Endothelial cell of umbilical vein (primary cell): ENCODE data around the gene CDC42EP4. TPM values are rescaled to one million over a fixed set of nuclear protein-coding genes. Genes with fewer than 3 reads are reported as not detected.

ENCODE experiments used
- BruUV-seq: library from RNA; stranded (reverse); fragments of 400-500 nt; replicated peaks from 2 replicates; lab custom pipeline; 2021; lab: Mats Ljungman, UMichigan
- CTCF ChIA-PET: fragments of 300-600, 350-600 bp; sonication (Branson Sonifier 250); formaldehyde crosslinking; loops from one replicate; lab custom pipeline; 2021; ENCODE audit warnings: antibody characterized with exemption, inconsistent platforms; lab: Charles Lee
- POLR2A ChIA-PET: fragments of 300-600, 350-600 bp; sonication (Branson Sonifier 250); formaldehyde crosslinking; loops from one replicate; lab custom pipeline; 2021; ENCODE audit warnings: antibody characterized with exemption, inconsistent platforms; lab: Charles Lee
- DNase-seq: peaks from one replicate; pipeline ENCODE4 v3.0.0-alpha.2; 2011; ENCODE audit warnings: low read depth, low spot score
- FAIRE-seq: peaks from 2 replicates; lab custom pipeline; 2011; peaks lifted over from hg19 to GRCh38; lab: Jason Lieb, UNC
- H2AFZ ChIP-seq: 2 replicates; pipeline ENCODE4 v1.6.0; 2012; ENCODE audit warnings: low read depth, low read length, control low read depth, inconsistent platforms
- H3K27ac ChIP-seq: 2 replicates; pipeline ENCODE4 v1.5.1; 2011; ENCODE audit warnings: low read depth, mild to moderate bottlenecking, control low read depth, low read length, moderate library complexity; ENCODE audit not compliant: insufficient read depth
- H3K27me3 ChIP-seq, 2 experiments: 2 replicates each; pipeline versions ENCODE4 v1.6.0 to v1.6.1; 2011; ENCODE audit warnings: low read length in 2 of 2, mixed read lengths in 1 of 2; ENCODE audit not compliant: control insufficient read depth in 2 of 2, insufficient read depth in 2 of 2
- H3K36me3 ChIP-seq, 2 experiments: 2 replicates in 1 of 2; 3 replicates in 1 of 2; pipeline ENCODE4 v1.5.1; 2011; ENCODE audit warnings: low read length in 2 of 2, mild to moderate bottlenecking in 1 of 2, moderate library complexity in 1 of 2; ENCODE audit not compliant: control insufficient read depth in 2 of 2, insufficient read depth in 2 of 2; ENCODE audit errors: extremely low read depth in 1 of 2
- H3K4me1 ChIP-seq: 3 replicates; pipeline ENCODE4 v1.5.1; 2011; ENCODE audit warnings: mild to moderate bottlenecking, low read length; ENCODE audit not compliant: control insufficient read depth, insufficient read depth; ENCODE audit errors: extremely low read depth
- H3K4me2 ChIP-seq: 2 replicates; pipeline ENCODE4 v1.6.1; 2011; ENCODE audit warnings: low read length, control low read depth, mixed read lengths; ENCODE audit not compliant: insufficient read depth
- H3K4me3 ChIP-seq, 3 experiments: fragments of 200-600 bp in 1 of 3; sonication (generic), shearing (Covaris generic) in 1 of 3; replicated peaks in 1 of 3; 2 replicates each; pipeline ENCODE4 v1.5.1; 2011 to 2016; ENCODE audit warnings: control low read depth in 3 of 3, low read length in 3 of 3, mild to moderate bottlenecking in 2 of 3, inconsistent platforms in 1 of 3, low read depth in 1 of 3, moderate library complexity in 1 of 3; ENCODE audit not compliant: insufficient read depth in 1 of 3
- H3K79me2 ChIP-seq: 2 replicates; pipeline ENCODE4 v1.6.0; 2012; ENCODE audit warnings: low read length, inconsistent platforms; ENCODE audit not compliant: control insufficient read depth, insufficient read depth
- H3K9ac ChIP-seq: replicated peaks from 2 replicates; pipeline ENCODE3; 2011; ENCODE audit warnings: low read length, control low read depth; ENCODE audit not compliant: insufficient read depth; ENCODE audit errors: extremely low read depth
- H3K9me1 ChIP-seq: replicated peaks from 3 replicates; pipeline ENCODE4 v1.6.0; 2011; ENCODE audit warnings: mild to moderate bottlenecking, low read length; ENCODE audit not compliant: control insufficient read depth, insufficient read depth; ENCODE audit errors: extremely low read depth
- H3K9me3 ChIP-seq: replicated peaks from 2 replicates; pipeline ENCODE4 v1.5.1; 2012; ENCODE audit warnings: low read length, inconsistent platforms; ENCODE audit not compliant: control insufficient read depth, insufficient read depth
- H4K20me1 ChIP-seq: replicated peaks from 2 replicates; pipeline ENCODE3; 2011; ENCODE audit warnings: mild to moderate bottlenecking, low read length; ENCODE audit not compliant: control insufficient read depth, insufficient read depth; ENCODE audit errors: extremely low read depth
- EZH2 ChIP-seq: IDR thresholded peaks from 2 replicates; pipeline ENCODE4 v1.6.1; 2012; ENCODE audit warnings: borderline replicate concordance, low read depth, mild to moderate bottlenecking, moderate library complexity, low read length, inconsistent platforms; ENCODE audit not compliant: severe bottlenecking
- FOS ChIP-seq: IDR thresholded peaks from 2 replicates; pipeline ENCODE4 v1.6.1; 2011; ENCODE audit warnings: mild to moderate bottlenecking, low read length, moderate library complexity, borderline replicate concordance; ENCODE audit not compliant: insufficient read depth
- GATA2 ChIP-seq: IDR thresholded peaks from 2 replicates; pipeline ENCODE4 v1.7.0; 2011; ENCODE audit warnings: low read depth, mild to moderate bottlenecking, moderate library complexity, mixed read lengths, low read length; ENCODE audit not compliant: insufficient read length, insufficient read depth
- JUN ChIP-seq: IDR thresholded peaks from 2 replicates; pipeline ENCODE4 v1.6.1; 2011; ENCODE audit warnings: borderline replicate concordance, low read depth; ENCODE audit not compliant: insufficient read length, insufficient read depth
- MYC ChIP-seq: IDR thresholded peaks from one replicate; pipeline ENCODE4 v1.6.1; 2011; ENCODE audit warnings: mild to moderate bottlenecking, low read depth, low read length
- POLR2A ChIP-seq: IDR thresholded peaks from 2 replicates; pipeline ENCODE4 v1.6.1; 2012; ENCODE audit warnings: low read depth, mild to moderate bottlenecking, control low read depth, low read length
- POLR2AphosphoS5 ChIP-seq: IDR thresholded peaks from 2 replicates; pipeline ENCODE4 v1.6.1; 2012; ENCODE audit warnings: low read depth, mild to moderate bottlenecking, control low read depth, low read length, moderate library complexity; ENCODE audit not compliant: insufficient read depth
- dilution Hi-C: fragments of 300-500 bp; cut with MboI; formaldehyde crosslinking; loops from one replicate; pipeline ENCODE4 v1.15.0; 2019; ENCODE audit warnings: low sequenced_read_pairs; ENCODE audit not compliant: extremely low pct_ligation_motif_present
- intact Hi-C: fragments of 100-400 bp; cut with micrococcal nuclease; formaldehyde crosslinking; loops from one replicate; pipeline ENCODE4 v1.10.0; 2022
- polyA plus RNA-seq, 4 experiments: library from polyadenylated mRNA; depleted of rRNA in 3 of 4; stranded (reverse) in 3 of 4; unstranded in 1 of 4; fragments of >200 nt; gene quantifications; 2 replicates each; pipeline versions ENCODE4 v1.2.1 to v1.2.3, GENCODE V29; 2011 to 2012; ENCODE audit warnings: missing spikeins in 1 of 4
- total RNA-seq: library from RNA; stranded (reverse); gene quantifications from 2 replicates; pipeline ENCODE4 v1.2.3, GENCODE V29; 2021
- TF ChIP-seq, protein P1 (sequence below), 2 donors: IDR thresholded peaks; 1 replicate in 1 of 2; 2 replicates in 1 of 2; pipeline ENCODE4 v1.5.1; 2011; ENCODE audit warnings: low read length in 2 of 2, mild to moderate bottlenecking in 2 of 2, moderate library complexity in 2 of 2, control low read depth in 1 of 2, inconsistent platforms in 1 of 2, low read depth in 1 of 2; ENCODE audit not compliant: insufficient read depth in 1 of 2; ENCODE audit errors: extremely low read depth in 1 of 2
- TF ChIP-seq, protein P2 (sequence below): IDR thresholded peaks from 2 replicates; pipeline ENCODE4 v1.6.1; 2011; ENCODE audit not compliant: insufficient read depth, insufficient read length

CDC42EP4 gene
- total and polyA plus RNA-seq, 2 donors (not counting 3 experiments of a cell fraction or from before 2014, with no cell fraction given) = 11.4 to 19.6 TPM

DNA sequence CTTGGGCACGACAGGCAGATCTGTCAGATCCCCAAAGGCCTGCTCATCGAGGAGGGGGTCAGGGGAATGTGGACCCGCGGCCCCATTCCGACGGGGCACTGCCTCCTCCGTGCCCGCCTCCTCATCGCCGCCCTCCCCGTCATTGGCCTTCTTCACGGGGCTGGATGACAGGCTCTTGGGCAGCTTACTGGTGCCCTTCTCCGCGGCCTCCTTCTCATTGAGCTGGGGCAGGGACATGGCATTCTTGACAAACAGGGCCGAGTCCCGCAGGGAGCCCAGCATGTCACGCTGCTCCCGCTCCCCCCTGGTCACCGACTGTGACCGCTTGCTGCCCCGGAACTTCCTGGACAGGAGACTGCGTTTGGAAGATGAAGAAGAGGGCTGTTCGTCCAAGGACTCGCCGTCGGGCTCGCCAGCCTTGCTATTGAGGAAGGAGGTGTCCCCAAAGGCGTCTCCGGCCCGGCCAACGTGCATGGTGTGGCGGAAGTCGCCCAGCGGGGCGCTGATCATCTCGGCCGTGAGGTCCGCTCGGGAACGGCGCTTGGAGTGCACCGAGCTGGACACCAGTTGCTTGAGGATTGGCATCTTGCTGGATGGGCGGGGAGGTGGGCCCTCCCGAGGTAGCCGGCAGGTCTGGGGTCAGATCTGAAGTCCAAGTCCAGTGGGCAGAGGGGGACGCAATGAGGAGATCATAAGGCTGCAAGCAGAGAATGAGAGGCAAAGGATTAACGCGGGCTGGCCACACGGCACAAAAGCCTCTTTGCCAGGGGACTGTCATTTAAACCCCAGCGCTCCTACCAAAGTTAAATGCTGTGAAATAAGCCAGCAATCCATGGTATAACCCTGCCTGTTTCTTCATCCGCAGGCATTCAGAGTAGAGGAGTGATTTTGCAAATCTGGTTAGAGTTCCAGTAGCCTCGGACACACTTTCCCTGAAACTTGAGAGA is 25.6 kb downstream of the CDC42EP4 start:
- Histone ChIP-seq H3K4me1 (peaks cover 10% of the 10 kb centered on the region), H3K9me1 (no peaks in the 10 kb centered on the region), H3K9me3 (no peaks in the 10 kb centered on the region), H3K36me3 (peaks cover 0 to 8% of the 10 kb centered on the region in 2 experiments), H3K4me3 (no peak overlapping the region), H2AFZ (no peak overlapping the region), H3K9ac (no peak overlapping the region), H3K27me3 (no peaks in the 10 kb centered on the region), H3K4me2 (no peak overlapping the region), H3K79me2 (peaks cover 28% of the 10 kb centered on the region), H4K20me1 (no peaks in the 10 kb centered on the region), H3K27ac (no peak overlapping the region)
- intact Hi-C loops (no loop called here), dilution Hi-C loops (no loop called here)
- ChIA-PET CTCF (no interaction called here), POLR2A (no interaction called here)
- no peak for DNase-seq
- TF ChIP-seq FOS (no peak), JUN (no peak)
- FAIRE-seq = no peak
- no TSS peak for BruUV-seq

DNA sequence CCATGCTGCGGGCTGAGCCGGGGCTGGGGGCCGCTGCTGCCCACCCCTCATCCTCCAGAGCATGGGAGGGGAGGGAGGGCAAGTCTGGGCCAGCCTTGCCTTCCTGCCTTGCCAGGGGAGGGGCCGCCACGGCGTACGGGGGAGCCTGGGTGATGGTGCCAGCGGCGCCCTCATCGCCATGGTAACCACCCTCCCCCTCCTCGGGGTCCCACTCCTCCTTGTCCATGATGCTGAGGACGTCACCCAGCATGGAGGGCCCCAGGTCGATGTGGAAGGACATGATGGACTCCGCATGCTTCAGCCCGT is 26.2 kb downstream of the CDC42EP4 start:
- Histone ChIP-seq H3K4me2 (no peak overlapping the region), H3K27ac (no peak overlapping the region), H3K36me3 (peaks cover 0 to 8% of the 10 kb centered on the region in 2 experiments), H2AFZ (no peak overlapping the region), H3K9ac (no peak overlapping the region), H3K4me3 (no peak overlapping the region), H3K4me1 (peaks cover 6% of the 10 kb centered on the region), H4K20me1 (no peaks in the 10 kb centered on the region), H3K9me3 (no peaks in the 10 kb centered on the region), H3K9me1 (no peaks in the 10 kb centered on the region), H3K79me2 (peaks cover 21% of the 10 kb centered on the region), H3K27me3 (no peaks in the 10 kb centered on the region)
- ChIA-PET CTCF (no interaction called here), POLR2A (no interaction called here)
- FAIRE-seq = no peak
- no TSS peak for BruUV-seq
- intact Hi-C loops = no loop called here
- TF ChIP-seq, protein P1, sequence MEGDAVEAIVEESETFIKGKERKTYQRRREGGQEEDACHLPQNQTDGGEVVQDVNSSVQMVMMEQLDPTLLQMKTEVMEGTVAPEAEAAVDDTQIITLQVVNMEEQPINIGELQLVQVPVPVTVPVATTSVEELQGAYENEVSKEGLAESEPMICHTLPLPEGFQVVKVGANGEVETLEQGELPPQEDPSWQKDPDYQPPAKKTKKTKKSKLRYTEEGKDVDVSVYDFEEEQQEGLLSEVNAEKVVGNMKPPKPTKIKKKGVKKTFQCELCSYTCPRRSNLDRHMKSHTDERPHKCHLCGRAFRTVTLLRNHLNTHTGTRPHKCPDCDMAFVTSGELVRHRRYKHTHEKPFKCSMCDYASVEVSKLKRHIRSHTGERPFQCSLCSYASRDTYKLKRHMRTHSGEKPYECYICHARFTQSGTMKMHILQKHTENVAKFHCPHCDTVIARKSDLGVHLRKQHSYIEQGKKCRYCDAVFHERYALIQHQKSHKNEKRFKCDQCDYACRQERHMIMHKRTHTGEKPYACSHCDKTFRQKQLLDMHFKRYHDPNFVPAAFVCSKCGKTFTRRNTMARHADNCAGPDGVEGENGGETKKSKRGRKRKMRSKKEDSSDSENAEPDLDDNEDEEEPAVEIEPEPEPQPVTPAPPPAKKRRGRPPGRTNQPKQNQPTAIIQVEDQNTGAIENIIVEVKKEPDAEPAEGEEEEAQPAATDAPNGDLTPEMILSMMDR (IDR thresholded peaks at IDR 0.05; ENCODE audit: extremely low read depth in 1 of 2, insufficient read depth in 1 of 2, low read depth in 1 of 2, low read length in 2 of 2) = no peak
- TF ChIP-seq, protein P2, sequence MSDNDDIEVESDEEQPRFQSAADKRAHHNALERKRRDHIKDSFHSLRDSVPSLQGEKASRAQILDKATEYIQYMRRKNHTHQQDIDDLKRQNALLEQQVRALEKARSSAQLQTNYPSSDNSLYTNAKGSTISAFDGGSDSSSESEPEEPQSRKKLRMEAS = no peak
- TF ChIP-seq FOS (no peak), EZH2 (no peak), POLR2A (no peak), POLR2AphosphoS5 (no peak), GATA2 (no peak), JUN (no peak), MYC (no peak)
- dilution Hi-C loops = no loop called here
- DNase-seq = no peak
